ELR (cell line): ENCODE results near the gene MRPL45.
"Not testable (repeated sequence)": the region's sequence is repeated elsewhere in the genome, so short reads cannot be mapped to it uniquely, and the experiment has no call there.

ENCODE experiments used
- DNase-seq: peaks from one replicate; pipeline ENCODE4 v3.0.0-alpha.2; 2015; ENCODE audit warnings: low read depth

The MRPL45 gene

GRCh38 chr17:38296834-38297517 lies at the start of gene MRPL45:
TSS of gene MRPL45 (plus strand) at chr17:38297168. CDS start at chr17:38297184, 16 bp downstream.
- peak; percentile 96 for DNase-seq

GRCh38 chr17:38253191-38253590 lies 43.8 kb upstream of the MRPL45 start:
- not testable (repeated sequence) for DNase-seq

- not testable (repeated sequence) for DNase-seq
Measured at GRCh38 chr17:38254357-38254756, 42.6 kb upstream of the MRPL45 start.

- peak; percentile 83 for DNase-seq
Measured at GRCh38 chr17:38257013-38257621, 39.9 kb upstream of the MRPL45 start.

DNA sequence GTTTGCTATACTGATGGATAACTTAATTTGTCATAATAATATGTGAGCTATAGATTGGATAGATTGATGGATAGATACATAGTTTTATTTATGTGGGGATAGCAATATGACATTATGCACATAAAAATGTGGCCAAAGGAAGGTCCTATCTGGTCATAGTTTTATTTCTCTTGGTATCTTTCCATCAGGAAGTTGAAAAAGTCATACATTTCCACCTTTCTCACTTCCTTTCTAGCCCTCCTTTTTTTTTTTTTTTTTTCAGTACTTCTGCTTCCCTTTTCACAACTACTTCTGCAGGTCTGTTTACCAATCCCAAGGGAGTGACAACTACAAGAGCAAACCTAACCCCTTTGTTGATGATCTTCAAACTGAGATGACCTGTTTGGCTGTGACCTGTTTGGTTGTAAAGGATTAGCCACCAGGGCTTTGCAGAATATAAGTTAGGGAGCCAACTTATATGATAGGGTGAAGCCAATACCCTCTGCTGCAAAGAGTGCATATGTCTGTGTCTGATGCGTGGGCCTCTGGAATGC lies 30.9 kb upstream of the MRPL45 start:
- DNase-seq: not testable (repeated sequence)

DNA sequence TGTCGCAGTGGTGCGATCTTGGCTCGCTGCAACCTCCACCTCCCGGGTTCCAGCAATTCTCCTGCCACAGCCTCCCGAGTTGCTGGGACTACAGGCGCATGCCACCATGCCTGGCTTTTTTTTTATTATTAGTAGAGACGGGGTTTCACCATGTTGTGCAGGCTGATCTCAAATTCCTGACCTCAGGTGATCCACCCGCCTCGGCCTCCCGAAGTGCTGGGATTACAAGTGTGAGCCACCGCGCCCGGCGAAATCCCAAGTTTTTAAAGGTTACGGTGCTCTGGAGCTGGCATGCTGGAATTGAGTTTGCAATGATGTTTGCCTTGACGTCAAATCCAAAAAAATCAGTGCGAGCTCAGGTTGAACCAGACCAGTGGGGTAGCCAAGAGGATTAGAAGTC lies 30.4 kb upstream of the MRPL45 start:
- not testable (repeated sequence) for DNase-seq

DNA sequence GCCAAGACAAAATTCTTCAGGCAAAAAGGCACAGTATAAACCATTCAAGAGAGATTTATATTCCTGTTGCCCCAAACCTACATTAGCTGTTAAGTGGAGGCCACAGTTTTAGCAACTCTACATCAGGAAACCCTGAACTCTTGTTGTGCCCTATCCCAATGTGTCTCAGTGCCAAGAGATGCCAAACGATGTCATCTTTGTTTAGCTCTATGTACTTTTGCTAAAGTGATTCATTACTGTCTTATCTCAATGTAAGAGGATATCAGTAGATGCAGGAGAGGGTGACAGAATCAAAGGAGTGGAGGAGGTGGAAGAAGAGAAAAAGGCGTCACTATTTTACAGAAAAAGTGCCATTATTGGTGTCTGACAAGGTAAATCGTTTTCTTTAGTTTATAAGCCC lies 28.8 kb upstream of the MRPL45 start:
- not testable (repeated sequence) for DNase-seq

DNA sequence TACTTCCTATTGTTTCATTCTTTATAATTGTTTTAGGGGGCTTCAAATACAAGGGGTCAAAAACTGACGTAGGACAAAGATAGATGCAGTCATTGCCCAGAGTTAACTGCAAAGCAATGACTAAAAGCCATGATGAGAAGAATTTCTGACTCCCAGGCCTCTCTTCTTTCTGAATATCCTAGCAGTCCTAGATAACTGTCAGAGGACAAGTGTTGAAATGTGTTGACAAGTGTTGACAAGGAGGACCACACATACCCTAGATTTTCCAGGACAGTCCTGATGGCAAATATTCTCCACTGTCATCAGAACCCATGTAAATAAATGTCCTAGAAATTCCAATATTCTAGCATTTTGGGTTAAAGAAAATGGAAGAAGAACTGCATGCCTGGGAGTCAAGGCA lies 27.9 kb upstream of the MRPL45 start:
- DNase-seq: not testable (repeated sequence)

DNA sequence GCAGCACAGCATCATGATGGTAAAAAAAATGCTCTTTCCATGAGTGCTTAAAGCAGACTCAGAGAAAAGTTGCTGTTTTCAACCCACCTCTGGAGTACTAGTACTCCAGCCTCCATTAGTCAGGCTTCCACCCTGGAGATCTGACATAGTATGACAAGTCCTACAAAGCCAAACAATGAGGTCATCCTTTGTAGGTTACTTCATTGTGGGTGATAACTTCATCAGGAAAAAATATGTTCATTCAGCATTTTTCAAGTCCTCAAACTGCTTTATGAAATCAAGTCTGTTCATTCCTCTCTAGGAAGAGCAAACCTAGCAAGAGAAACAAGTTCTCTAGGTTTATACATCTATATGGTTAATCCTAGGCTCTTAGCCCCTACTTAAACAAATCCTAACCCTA lies 27.4 kb upstream of the MRPL45 start:
- DNase-seq: peak; percentile 39

DNA sequence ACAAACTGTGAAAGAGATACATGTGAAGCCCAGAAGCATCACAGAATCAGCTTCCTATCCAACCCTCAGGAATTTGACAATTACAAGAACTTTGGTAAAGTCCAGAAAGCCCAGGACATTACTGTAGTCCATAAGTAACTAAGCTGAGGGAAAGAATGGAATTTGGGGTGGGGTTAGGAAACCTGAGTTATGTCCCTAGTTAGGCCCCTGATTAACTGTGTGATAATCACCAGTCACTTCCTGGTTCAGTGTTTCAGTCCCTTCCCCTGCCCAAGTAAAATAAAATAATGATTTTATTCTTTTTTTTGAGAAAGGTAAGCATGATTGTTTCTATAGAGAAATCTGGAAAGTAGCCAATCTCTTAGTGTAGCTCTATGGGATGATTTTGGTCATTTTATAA lies 11.0 kb upstream of the MRPL45 start:
- DNase-seq: peak; percentile 23

DNA sequence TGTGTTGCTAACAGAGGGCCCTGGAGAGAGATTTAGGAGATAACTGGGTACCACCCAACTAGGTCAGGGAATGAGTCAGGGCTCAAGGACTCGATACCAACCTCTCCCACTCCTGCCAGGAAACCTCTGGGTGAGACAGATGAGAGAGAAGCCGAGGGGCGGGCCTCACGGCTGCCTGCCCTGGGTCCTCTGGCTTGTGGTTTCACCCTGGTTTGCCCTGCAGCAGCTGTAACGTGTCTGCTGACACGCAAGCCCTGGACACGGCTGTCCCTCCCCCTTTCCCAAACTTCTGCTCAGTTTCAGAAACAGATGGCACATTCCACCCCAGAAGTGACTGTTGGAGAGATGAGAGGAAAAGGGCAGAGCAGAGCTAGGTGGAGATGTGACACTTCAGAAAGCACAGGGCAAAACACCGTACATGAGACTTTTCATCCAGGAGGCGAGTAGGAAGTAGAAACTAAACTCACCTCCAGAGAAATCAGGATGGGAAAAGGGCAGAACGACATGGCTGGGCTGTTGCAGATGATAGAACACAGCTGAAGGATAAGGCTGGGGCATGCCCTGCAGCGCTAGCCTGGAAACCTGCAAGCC lies 10.4 kb upstream of the MRPL45 start:
- peak; percentile 68 for DNase-seq

- DNase-seq: peak; percentile 58
Measured at GRCh38 chr17:38288217-38288827, 8.6 kb upstream of the MRPL45 start.

DNA sequence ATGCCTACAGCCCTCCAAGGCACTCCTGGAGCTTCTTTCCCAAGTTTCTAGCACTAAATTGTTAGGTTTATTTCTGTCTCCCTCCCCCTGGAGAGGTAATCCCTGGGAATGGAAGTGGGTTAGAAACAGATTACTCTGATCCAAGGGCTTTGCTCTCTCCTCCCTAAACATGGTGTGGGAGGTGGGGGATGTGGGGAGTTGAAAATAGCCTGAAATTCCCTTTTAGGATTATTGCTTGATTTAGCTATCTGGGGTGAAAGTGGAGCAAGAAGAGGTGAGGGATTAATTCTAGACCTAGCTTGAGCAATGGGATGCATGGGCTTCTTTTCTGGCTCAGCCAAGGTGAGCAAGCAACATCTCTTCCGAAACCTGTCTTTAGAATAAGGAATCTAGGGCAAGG lies 7.2 kb upstream of the MRPL45 start:
- not testable (repeated sequence) for DNase-seq

DNA sequence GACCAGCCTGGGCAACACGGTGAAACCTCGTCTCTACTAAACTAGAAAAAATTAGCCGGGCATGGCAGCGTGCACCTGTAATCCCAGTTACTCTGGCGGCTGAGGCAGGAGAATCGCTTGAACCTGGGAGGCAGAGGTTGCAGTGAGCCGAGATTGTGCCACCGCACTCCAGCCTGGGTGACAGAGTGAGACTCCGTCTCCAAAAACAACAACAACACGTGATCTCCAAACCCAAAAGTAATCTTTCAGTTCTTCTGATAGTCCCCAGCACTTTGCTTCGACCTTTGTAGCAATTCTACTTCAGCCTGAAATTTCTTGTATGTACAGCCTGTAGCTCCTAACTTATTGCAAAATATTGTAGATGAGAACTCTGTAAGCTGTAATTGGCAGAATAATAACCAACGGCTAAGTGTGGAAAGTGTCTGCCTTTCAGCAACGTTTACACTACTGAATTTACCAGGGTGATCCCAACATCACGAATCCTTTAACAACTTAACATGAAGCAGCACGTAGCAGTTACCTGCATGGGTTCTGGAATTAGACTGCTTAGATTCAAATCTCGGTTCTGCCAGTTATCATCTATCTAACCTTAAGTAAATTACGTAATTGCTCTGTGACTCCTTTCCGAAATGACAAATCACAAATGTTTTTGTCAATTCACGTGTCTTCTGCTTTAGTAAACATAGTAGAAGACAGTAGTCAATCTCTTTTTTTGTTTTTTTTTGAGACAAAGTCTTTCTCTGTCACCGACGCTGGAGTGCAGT lies 1.2 kb upstream of the MRPL45 start:
- not testable (repeated sequence) for DNase-seq

- no peak for DNase-seq
Measured at GRCh38 chr17:38315497-38315896, 18.5 kb downstream of the MRPL45 start.

DNA sequence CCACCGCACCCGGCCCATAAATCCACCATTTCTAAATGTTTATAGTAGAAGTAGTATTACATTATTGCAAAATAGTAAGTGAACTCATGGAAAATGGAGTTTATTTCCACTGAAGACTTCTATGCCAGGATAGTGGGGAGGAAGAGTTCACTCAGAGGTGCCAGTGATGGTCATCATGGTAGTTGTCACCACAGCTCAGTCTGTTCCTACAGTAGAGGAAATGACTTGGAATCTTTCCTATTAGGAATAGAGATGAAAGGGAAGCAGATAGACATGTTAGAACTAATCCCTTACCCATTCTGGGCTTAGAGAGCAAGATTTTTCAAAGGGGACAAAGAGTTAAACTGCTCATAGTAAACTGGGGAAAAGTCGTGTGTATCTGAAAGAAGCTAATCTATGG lies 20.1 kb downstream of the MRPL45 start:
- DNase-seq: no peak

- DNase-seq: no peak
Measured at GRCh38 chr17:38320482-38320881, 23.5 kb downstream of the MRPL45 start.

DNA sequence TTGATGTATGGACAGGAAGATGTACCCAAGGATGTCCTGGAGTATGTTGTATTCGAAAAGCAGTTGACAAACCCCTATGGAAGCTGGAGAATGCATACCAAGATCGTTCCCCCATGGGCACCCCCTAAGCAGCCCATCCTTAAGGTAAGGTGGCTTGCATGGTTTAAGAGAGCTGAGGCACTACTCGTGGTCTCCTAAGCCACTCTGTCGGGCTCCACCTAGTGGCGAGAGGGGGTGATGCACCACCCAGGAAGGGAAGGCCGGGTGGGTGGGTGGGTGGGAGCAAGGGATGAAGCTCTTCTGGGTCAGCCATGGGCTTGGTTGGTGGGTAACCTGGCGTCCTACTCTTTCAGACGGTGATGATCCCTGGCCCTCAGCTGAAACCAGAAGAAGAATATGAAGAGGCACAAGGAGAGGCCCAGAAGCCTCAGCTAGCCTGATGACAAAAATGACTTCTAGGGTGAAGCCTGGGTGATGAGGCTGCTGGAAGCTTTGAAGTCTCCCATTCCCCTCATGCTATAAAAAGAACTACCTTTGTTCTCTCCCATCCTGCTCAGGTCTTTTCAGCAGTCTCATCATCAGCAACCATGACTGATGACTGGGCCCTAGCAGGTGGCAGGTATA lies 25.3 kb downstream of the MRPL45 start:
- peak; percentile 68 for DNase-seq

DNA sequence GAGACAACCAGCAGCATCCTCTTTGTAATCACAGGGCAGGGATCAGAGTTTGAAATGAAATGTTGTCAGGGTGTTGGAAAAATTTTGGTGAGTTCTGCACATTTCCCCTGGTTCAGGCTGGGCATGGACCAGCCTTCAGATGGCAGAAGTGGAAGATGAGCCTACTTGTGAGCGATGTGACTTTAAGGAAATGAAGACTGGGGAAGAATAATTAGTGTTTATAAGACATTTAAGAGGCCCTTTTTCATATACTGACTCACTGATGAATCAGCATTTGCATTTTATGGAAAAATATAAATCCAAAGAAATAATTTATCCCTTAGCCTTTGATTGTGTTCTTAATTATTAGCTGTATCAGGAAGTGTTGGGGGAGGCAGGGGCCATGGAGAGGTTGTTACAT lies 25.9 kb downstream of the MRPL45 start:
- peak; percentile 21 for DNase-seq

DNA sequence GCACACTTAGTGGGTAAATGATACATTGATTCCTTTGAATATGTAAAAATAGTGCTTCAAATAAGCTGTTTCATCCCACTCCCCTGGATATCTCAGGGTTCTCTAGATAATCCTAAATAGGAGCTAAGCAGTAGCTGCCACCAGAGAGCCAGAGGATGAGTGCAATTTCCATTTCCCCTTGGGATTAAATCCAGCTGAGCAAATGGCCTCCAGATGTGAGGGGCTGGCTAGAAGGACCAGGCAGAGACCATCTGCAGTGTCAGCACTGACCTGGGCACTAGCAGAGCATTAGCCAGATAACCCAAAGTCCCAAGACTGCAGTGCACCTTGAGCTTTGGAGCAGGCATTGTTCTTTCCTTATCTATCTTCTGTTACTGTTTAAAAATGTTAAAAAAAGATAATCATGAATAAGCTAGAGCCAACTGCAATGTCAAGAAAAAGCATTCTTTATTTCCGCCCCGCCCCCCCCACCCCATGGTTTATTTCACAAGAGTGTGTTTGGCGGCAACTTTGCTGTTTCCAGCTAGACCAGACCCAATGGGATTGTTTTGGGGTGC lies 27.3 kb downstream of the MRPL45 start:
- no peak for DNase-seq

DNA sequence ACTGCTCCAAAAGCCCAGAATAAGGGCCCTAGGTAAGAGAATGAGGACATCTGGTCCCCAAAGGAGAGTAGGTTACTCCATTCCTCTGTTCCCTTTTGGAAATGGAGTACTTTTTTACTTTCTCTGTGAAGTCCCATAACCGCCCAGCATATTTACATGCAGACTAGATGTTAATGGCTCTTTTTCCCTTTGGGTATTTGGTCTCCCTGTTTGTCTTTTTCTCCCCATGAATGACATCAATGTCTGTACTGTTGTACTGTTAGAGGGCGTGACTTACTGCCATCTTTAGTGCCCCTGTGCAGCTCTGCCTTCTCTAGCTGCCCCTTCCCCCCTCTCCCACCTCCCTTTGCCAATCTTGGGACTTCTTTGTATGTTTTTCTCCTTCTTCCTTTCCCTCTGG lies 27.8 kb downstream of the MRPL45 start:
- DNase-seq: no peak
